Right lobe of liver (tissue), 6 donors: Measurements from ENCODE around the gene PEAK1. TPM values are rescaled to one million over a fixed set of nuclear protein-coding genes. Genes with fewer than 3 reads are reported as not detected.
"Not testable (repeated sequence)": the region's sequence is repeated elsewhere in the genome, so short reads cannot be mapped to it uniquely, and the experiment has no call there.

Source experiments
- ATAC-seq, 4 donors: fragments of 200-7000 bp; cut with Tn5 transposase; one replicate each; pipeline ENCODE4 v1.9.1; 2020; ENCODE audit warnings: mild to moderate bottlenecking in 4 of 4, moderate library complexity in 4 of 4
- DNase-seq, 3 donors: peaks; one replicate each; pipeline ENCODE4 v3.0.0-alpha.2; 2020
- H3K27ac ChIP-seq, 3 donors: fragments of 200-600 bp; one replicate each; pipeline ENCODE4 v1.8.0; 2022
- H3K27me3 ChIP-seq, 2 donors: fragments of 200-600 bp; one replicate each; pipeline ENCODE4 v1.8.0; 2022
- H3K36me3 ChIP-seq, 4 donors: fragments of 200-600 bp; sonication (generic) in 1 of 4; one replicate each; pipeline versions ENCODE4 v1.5.1 to v1.8.0; 2017 to 2022; ENCODE audit warnings: control low read depth in 1 of 4
- H3K4me1 ChIP-seq, 4 donors: fragments of 200-600 bp; sonication (generic) in 1 of 4; one replicate each; pipeline versions ENCODE4 v1.5.1 to v1.8.0; 2017 to 2022; ENCODE audit warnings: control low read depth in 1 of 4
- H3K4me3 ChIP-seq, 3 donors: fragments of 200-600 bp; one replicate each; pipeline ENCODE4 v1.8.0; 2022
- H3K9me3 ChIP-seq, 4 donors: fragments of 200-600 bp; sonication (generic) in 1 of 4; one replicate each; pipeline versions ENCODE4 v1.5.1 to v1.8.0; 2017 to 2022; ENCODE audit warnings: control low read depth in 1 of 4
- CTCF ChIP-seq, 4 donors: fragments of 200-600 bp in 3 of 4; fragments of 450-650 bp in 1 of 4; IDR thresholded peaks; one replicate each; pipeline versions ENCODE4 v1.5.1 to v1.8.0; 2016 to 2022; ENCODE audit warnings: antibody characterized with exemption in 4 of 4, mild to moderate bottlenecking in 2 of 4
- POLR2A ChIP-seq: fragments of 450-650 bp; IDR thresholded peaks from one replicate; pipeline ENCODE4 v1.6.1; 2017; ENCODE audit warnings: antibody characterized with exemption, mild to moderate bottlenecking
- WGBS: methylation state at CpG from one replicate; pipeline ENCODE4 v1.1.6; 2018; ENCODE audit warnings: low coverage, low lambda C conversion rate; ENCODE audit not compliant: insufficient coverage; ENCODE audit errors: missing lambda C conversion rate; 5-methylcytosine and 5-hydroxymethylcytosine counted together
- intact Hi-C, 2 donors: fragments of 100-400 bp; cut with DNase I; formaldehyde crosslinking; loops; one replicate each; pipeline versions ENCODE4 v1.11.2 to v1.14.1; 2022
- total RNA-seq, 6 experiments: library from RNA; depleted of rRNA in 2 of 6; stranded (reverse); fragments of >200 nt in 2 of 6; fragmentation: NEBNext Ultra II Directional in 3 of 6; extraction: Animal tissue kit (Norgen Biotek cat#: 25700) in 3 of 6; gene quantifications; one replicate each; pipeline versions ENCODE4 v1.1.0 to v1.2.4, GENCODE V29; 2016 to 2023
- donor health status: DM: no; HTN: yes; CAD: no.
- donor health status: DM: no; HTN: no; CAD: no.
- donor health status: DM: no; HTN: no; CAD: no.
- donor health status: DM: no; HTN: yes; CAD: no.
- donor health status: DM: no; HTN: yes; CAD: no.

Gene PEAK1
- total RNA-seq, 6 experiments from 2014 or later = 5.9 to 18.4 (median 10.1) TPM

- TF ChIP-seq POLR2A (no peak), CTCF (IDR thresholded peaks at IDR 0.05) (no peak)
- WGBS = 93% methylated on average over 4 of the region's 4 CpGs
- no peaks in the 10 kb centered on the region for H3K9me3 ChIP-seq
- intact Hi-C loops = no loop called here
- H3K4me3 ChIP-seq = no peak overlapping the region
- H3K36me3 ChIP-seq = no peaks in the 10 kb centered on the region
- ATAC-seq = no peak
- H3K4me1 ChIP-seq = peaks cover 0 to 4% (median 1%) of the 10 kb centered on the region in 4 donors
- H3K27me3 ChIP-seq = no peaks in the 10 kb centered on the region
- DNase-seq = no peak
- H3K27ac ChIP-seq = no peak overlapping the region
Observed at GRCh38 chr15:77413699-77414349, 6.1 kb downstream of the PEAK1 start.

GRCh38 chr15:77412972-77413698, 6.8 kb downstream of the PEAK1 start:
- DNase-seq (no peak), ATAC-seq (no peak)
- TF ChIP-seq POLR2A = no peak
- no peak overlapping the region for H3K27ac ChIP-seq
- no peak overlapping the region for H3K4me3 ChIP-seq
- no peaks in the 10 kb centered on the region for H3K9me3 ChIP-seq
- H3K4me1 ChIP-seq = peaks cover 0 to 4% (median 0%) of the 10 kb centered on the region in 4 donors
- intact Hi-C loops = no loop called here
- no peaks in the 10 kb centered on the region for H3K27me3 ChIP-seq
- WGBS = 72% methylated on average over 2 of the region's 2 CpGs
- no peaks in the 10 kb centered on the region for H3K36me3 ChIP-seq

- intact Hi-C loops = no loop called here
- DNase-seq (no peak), ATAC-seq (no peak)
- TF ChIP-seq POLR2A (no peak), CTCF (IDR thresholded peaks at IDR 0.05) (no peak)
- H3K9me3 ChIP-seq = no peaks in the 10 kb centered on the region
- H3K27me3 ChIP-seq = no peaks in the 10 kb centered on the region
- H3K4me3 ChIP-seq = no peak overlapping the region
- WGBS = 89% methylated on average over 3 of the region's 3 CpGs
- no peak overlapping the region for H3K27ac ChIP-seq
- H3K4me1 ChIP-seq = peaks cover 0 to 3% (median 0%) of the 10 kb centered on the region in 4 donors
- no peaks in the 10 kb centered on the region for H3K36me3 ChIP-seq
Observed at GRCh38 chr15:77411619-77411976, 8.3 kb downstream of the PEAK1 start.

GRCh38 chr15:77410701-77411618, 8.9 kb downstream of the PEAK1 start:
- Histone ChIP-seq H3K27ac (no peak overlapping the region), H3K27me3 (no peaks in the 10 kb centered on the region), H3K9me3 (no peaks in the 10 kb centered on the region), H3K4me3 (no peak overlapping the region), H3K4me1 (no peaks in the 10 kb centered on the region), H3K36me3 (no peaks in the 10 kb centered on the region)
- WGBS = 72% methylated on average over 6 of the region's 7 CpGs
- no peak for ATAC-seq
- intact Hi-C loops = no loop called here
- no peak for DNase-seq
- TF ChIP-seq CTCF (IDR thresholded peaks at IDR 0.05) = no peak
- TF ChIP-seq POLR2A = no peak

GRCh38 chr15:77410157-77410500, 9.8 kb downstream of the PEAK1 start:
- H3K4me3 ChIP-seq, H3K27me3 ChIP-seq, H3K4me1 ChIP-seq, H3K9me3 ChIP-seq, ATAC-seq, DNase-seq, intact Hi-C loops, H3K36me3 ChIP-seq, H3K27ac ChIP-seq: not testable (repeated sequence)
- WGBS = 85% methylated on average over 6 of the region's 7 CpGs
